Adrenal gland (tissue), 5 donors: Measurements from ENCODE around the gene KDM4C.

Source experiments
- CTCF ChIP-seq, 6 experiments: fragments of 450-650 bp in 4 of 6; fragments of 200-600 bp in 2 of 6; sonication (generic) in 1 of 6; IDR thresholded peaks; 1 replicate in 5 of 6; 2 replicates in 1 of 6; pipeline versions ENCODE4 v1.5.1 to v1.8.0; 2016 to 2021; ENCODE audit warnings: antibody characterized with exemption in 6 of 6, mild to moderate bottlenecking in 2 of 6, moderate library complexity in 1 of 6
- POLR2A ChIP-seq, 2 donors: fragments of 450-650 bp; IDR thresholded peaks; one replicate each; pipeline ENCODE4 v1.6.1; 2017; ENCODE audit warnings: antibody characterized with exemption in 2 of 2, mild to moderate bottlenecking in 2 of 2, moderate library complexity in 1 of 2
- donor health status: DM: no; HTN: no; CAD: no.

- TF ChIP-seq CTCF (IDR thresholded peaks at IDR 0.05), result no peak
- TF ChIP-seq POLR2A (IDR thresholded peaks at IDR 0.05), result no peak
Measured at GRCh38 chr9:7053903-7054302, 296.1 kb downstream of the KDM4C start.
